Dermis lymphatic vessel endothelial cell (primary cell): ENCODE results near the gene CENPS. TPM values are rescaled to one million over a fixed set of nuclear protein-coding genes. Genes with fewer than 3 reads are reported as not detected.

Experiments used
- total RNA-seq: library from RNA; depleted of rRNA; stranded (reverse); fragments of >200 nt; gene quantifications from 2 replicates; pipeline ENCODE4 v1.2.1, GENCODE V29; 2014

Gene CENPS
- 5.9 TPM in 2 replicates for total RNA-seq

DNA sequence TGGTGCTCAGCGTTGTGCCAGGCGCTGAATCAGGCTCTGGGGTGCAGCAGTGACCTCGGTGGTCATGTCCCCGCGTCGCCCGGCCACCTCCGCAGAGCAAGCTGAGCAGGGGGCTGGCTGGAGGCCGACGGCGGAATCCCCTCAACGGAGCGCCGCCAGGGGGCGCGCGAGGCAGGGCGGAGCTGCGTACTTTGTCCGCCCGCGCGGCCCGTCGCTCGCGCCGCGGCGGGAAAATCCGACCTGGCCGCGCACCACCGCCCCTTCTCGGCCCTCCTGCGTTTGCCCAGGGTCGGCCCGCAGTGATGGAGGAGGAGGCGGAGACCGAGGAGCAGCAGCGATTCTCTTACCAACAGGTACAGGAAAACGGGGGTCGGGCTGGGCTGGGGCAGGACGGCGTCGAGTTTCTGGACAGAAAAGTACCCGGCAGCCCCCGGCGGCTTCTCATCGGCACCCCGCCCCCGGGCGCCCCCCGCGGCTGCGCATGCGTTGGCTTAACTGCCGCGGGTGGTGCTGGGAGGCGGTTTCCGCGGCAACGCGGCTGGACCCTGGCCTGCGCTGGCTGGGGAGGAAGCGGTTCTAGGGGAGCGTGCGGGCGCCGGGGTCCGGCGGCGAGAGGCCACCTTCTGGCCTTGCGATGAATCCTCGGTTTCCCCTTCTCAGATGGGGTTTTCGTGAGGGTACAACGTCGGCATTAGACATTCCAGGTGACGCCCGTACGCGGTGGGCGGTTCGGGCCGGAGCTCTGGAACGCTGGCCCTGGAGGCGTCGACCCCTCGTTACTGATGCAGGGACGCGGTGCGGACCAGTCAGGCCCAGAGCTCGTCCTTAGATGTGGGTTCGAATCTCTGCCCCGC lies at the start of gene CENPS:
Gene CENPS, plus strand, starts transcription at position 218 of the 854 bp plus-strand sequence. Its CDS starts 85 bp downstream, at position 303.

GRCh38 chr1:10398734-10399443 lies 31.3 kb upstream of the CENPS start, which contains the start of gene PGD:
Gene PGD (plus strand): TSS chr1:10399064. CDS start chr1:10399118, 54 bp downstream.

GRCh38 chr1:10449751-10450150 lies 19.5 kb downstream of the CENPS start, which contains the start of gene CORT:
Gene CORT (plus strand): TSS chr1:10450031. CDS start chr1:10450224, 193 bp downstream.

DNA sequence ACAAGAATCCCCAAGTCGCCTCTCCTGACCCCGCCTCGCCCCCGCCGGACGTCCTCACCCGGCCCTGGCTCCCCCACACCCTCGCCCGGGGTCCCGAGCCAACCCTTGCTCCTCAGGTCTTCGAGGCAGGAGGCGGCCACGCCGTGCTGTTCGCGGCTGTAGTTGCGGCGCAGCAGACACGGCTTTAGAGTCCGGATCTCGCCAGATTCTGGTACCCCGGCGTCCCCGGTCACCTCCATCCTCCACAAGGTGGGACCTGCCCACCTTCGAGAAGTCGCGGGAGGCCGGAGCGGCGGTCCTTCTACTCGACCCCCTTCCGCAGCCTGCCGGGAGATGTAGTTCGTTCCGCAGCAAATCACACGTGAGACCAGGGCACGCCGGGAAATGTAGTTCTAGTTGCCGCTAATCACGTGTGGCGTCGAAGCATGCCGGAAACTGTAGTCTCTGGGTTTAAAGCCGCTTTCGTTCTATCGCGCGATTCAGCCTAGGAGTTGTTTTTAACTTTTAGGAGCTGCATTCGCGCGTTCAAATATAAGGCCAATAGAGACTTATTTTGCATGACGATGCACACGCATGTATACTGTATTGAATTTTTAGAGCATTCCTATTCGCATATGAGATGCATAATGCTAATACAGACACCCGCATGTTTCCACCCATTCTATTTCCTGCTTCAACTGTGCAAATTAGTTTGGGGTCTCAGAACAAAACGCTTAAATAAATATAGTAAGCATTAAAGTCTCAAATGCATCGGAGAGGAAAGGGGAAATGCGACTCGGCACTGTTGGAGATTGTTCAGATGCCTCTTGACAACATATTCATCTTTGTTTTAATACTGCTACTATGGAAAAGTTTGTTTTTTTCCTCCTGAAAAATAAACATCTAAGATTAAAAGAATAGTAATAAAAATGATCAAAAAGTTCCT lies 42.2 kb downstream of the CENPS start, which contains the start of gene DFFA:
Gene DFFA, minus strand, starts transcription at position 310 of the 925 bp plus-strand sequence. Its CDS starts 71 bp downstream, at position 239.

GRCh38 chr1:10474613-10475507 lies 44.6 kb downstream of the CENPS start, which contains the start of gene PEX14:
Gene PEX14 (plus strand): TSS chr1:10474950. CDS start chr1:10474967, 17 bp downstream.

Other genes with a start within 250 kb of the CENPS start
- 30.0 and 38.7 TPM in 2 replicates for gene KIF1B, start 219.9 kb upstream of the CENPS start, total RNA-seq
- 48.8 and 52.2 TPM in 2 replicates for gene PGD, start 31.4 kb upstream of the CENPS start, total RNA-seq
- 0.17 TPM in 1 of 2 replicates, not detected in the other for gene CORT, start 19.6 kb downstream of the CENPS start, total RNA-seq
- 41.4 and 45.6 TPM in 2 replicates for gene DFFA, start 42.1 kb downstream of the CENPS start, total RNA-seq
- 7.8 and 9.5 TPM in 2 replicates for gene PEX14, start 44.5 kb downstream of the CENPS start, total RNA-seq